HG02642 (cell line): ENCODE data around the gene WIF1.
A peak's percentile ranks its signal among the peaks of the same experiment; 100 is the strongest.

Experiments used
- ATAC-seq: cut with Tn5 transposase; IDR thresholded peaks from one replicate; pipeline ENCODE4 v1.9.1; 2021; ENCODE audit warnings: mild to moderate bottlenecking; ENCODE audit not compliant: unreplicated experiment, poor library complexity

Gene WIF1

GRCh38 chr12:65121049-65121955, at the start of gene WIF1:
WIF1 (minus strand) TSS chr12:65121305; CDS start chr12:65121191, 114 bp downstream.
- ATAC-seq = peak; percentile 72

GRCh38 chr12:65170209-65170881, 49.2 kb upstream of the WIF1 start:
- peak; percentile 54 for ATAC-seq

GRCh38 chr12:65169320-65170208, 48.5 kb upstream of the WIF1 start, which contains the start of gene LEMD3:
LEMD3 (plus strand) TSS chr12:65169583; CDS start chr12:65169597, 14 bp downstream.
- ATAC-seq = peak; percentile 96

GRCh38 chr12:65168681-65169319, 47.7 kb upstream of the WIF1 start:
- ATAC-seq = peak; percentile 1

- no peak for ATAC-seq
Measured at GRCh38 chr12:65164774-65165173, 43.7 kb upstream of the WIF1 start.

- ATAC-seq = no peak
Measured at GRCh38 chr12:65164244-65164643, 43.1 kb upstream of the WIF1 start.

- peak; percentile 45 for ATAC-seq
Measured at GRCh38 chr12:65162609-65163008, 41.5 kb upstream of the WIF1 start.

GRCh38 chr12:65157091-65157490, 36.0 kb upstream of the WIF1 start:
- no peak for ATAC-seq

- ATAC-seq = peak; percentile 88
Measured at GRCh38 chr12:65156366-65156841, 35.3 kb upstream of the WIF1 start.

- peak; percentile 41 for ATAC-seq
Measured at GRCh38 chr12:65155784-65156183, 34.7 kb upstream of the WIF1 start.

GRCh38 chr12:65152596-65152995, 31.5 kb upstream of the WIF1 start:
- ATAC-seq = no peak

GRCh38 chr12:65152012-65152411, 30.9 kb upstream of the WIF1 start:
- no peak for ATAC-seq

GRCh38 chr12:65147312-65147905, 26.3 kb upstream of the WIF1 start:
- ATAC-seq = no peak

GRCh38 chr12:65140738-65141137, 19.6 kb upstream of the WIF1 start:
- ATAC-seq = no peak

- ATAC-seq = no peak
Measured at GRCh38 chr12:65139389-65139788, 18.3 kb upstream of the WIF1 start.

GRCh38 chr12:65133879-65134278, 12.8 kb upstream of the WIF1 start:
- no peak for ATAC-seq

GRCh38 chr12:65126482-65126881, 5.4 kb upstream of the WIF1 start:
- no peak for ATAC-seq

GRCh38 chr12:65125975-65126374, 4.9 kb upstream of the WIF1 start:
- no peak for ATAC-seq

- no peak for ATAC-seq
Measured at GRCh38 chr12:65125247-65125646, 4.1 kb upstream of the WIF1 start.
